Neural crest cell (in vitro differentiated cells): ENCODE data around the gene CNP. TPM values are rescaled to one million over a fixed set of nuclear protein-coding genes. Genes with fewer than 3 reads are reported as not detected.

ENCODE experiments used
- DNase-seq: peaks from one replicate; pipeline ENCODE4 v3.0.0; 2021; ENCODE audit warnings: low read depth, mixed read lengths, low spot score
- H3K27ac Mint-ChIP-seq: one replicate; pipeline ENCODE4 v1.8.0; 2021; ENCODE audit warnings: mild to moderate bottlenecking, mixed read lengths; ENCODE audit not compliant: unreplicated experiment
- H3K27me3 Mint-ChIP-seq: 2 replicates; pipeline ENCODE4 v1.8.0; 2021; ENCODE audit warnings: low read depth, mild to moderate bottlenecking, mixed read lengths
- H3K36me3 Mint-ChIP-seq: 2 replicates; pipeline ENCODE4 v1.8.0; 2021; ENCODE audit warnings: low read depth, mild to moderate bottlenecking, mixed read lengths
- H3K4me1 Mint-ChIP-seq: 2 replicates; pipeline ENCODE4 v1.8.0; 2021; ENCODE audit warnings: mixed read lengths
- H3K4me3 Mint-ChIP-seq: one replicate; pipeline ENCODE4 v1.8.0; 2021; ENCODE audit warnings: mild to moderate bottlenecking, mixed read lengths
- H3K9me3 Mint-ChIP-seq: 2 replicates; pipeline ENCODE4 v1.8.0; 2021; ENCODE audit warnings: mixed read lengths
- CTCF ChIP-seq: fragments of 200-600 bp; sonication (generic); conservative IDR thresholded peaks from 2 replicates; pipeline ENCODE4 v1.5.0; 2021; ENCODE audit warnings: antibody characterized with exemption, mild to moderate bottlenecking
- total RNA-seq: library from RNA; stranded (reverse); gene quantifications from 2 replicates; pipeline ENCODE4 v1.2.1, GENCODE V29; 2021

The CNP gene
- total RNA-seq, 1 donor from 2014 or later, result 213 TPM

GRCh38 chr17:41956522-41956921 is 10.1 kb upstream of the CNP start:
- H3K4me1 Mint-ChIP-seq, result peaks cover 28% of the 10 kb centered on the region
- DNase-seq, result no peak

GRCh38 chr17:41957031-41957868 is 9.3 kb upstream of the CNP start:
- H3K36me3 Mint-ChIP-seq, result no peaks in the 10 kb centered on the region
- no peaks in the 10 kb centered on the region for H3K27me3 Mint-ChIP-seq
- H3K27ac Mint-ChIP-seq, result peak overlapping the region; percentile 86
- no peak overlapping the region for H3K4me3 Mint-ChIP-seq
- TF ChIP-seq CTCF, result no peak
- no peak for DNase-seq
- no peaks in the 10 kb centered on the region for H3K9me3 Mint-ChIP-seq
- peaks cover 28% of the 10 kb centered on the region for H3K4me1 Mint-ChIP-seq

More at GRCh38 chr17:41956522-41956921, 10.1 kb upstream of the CNP start:
- TF ChIP-seq CTCF, result no peak
- H3K27ac Mint-ChIP-seq, result no peak overlapping the region
- H3K4me3 Mint-ChIP-seq, result no peak overlapping the region
- H3K36me3 Mint-ChIP-seq, result no peaks in the 10 kb centered on the region
- H3K27me3 Mint-ChIP-seq, result no peaks in the 10 kb centered on the region
- H3K9me3 Mint-ChIP-seq, result no peaks in the 10 kb centered on the region

GRCh38 chr17:41957869-41958439 is 8.6 kb upstream of the CNP start:
- H3K27me3 Mint-ChIP-seq, result no peaks in the 10 kb centered on the region
- H3K27ac Mint-ChIP-seq, result peak overlapping the region; percentile 27
- no peak for DNase-seq
- H3K36me3 Mint-ChIP-seq, result no peaks in the 10 kb centered on the region
- no peaks in the 10 kb centered on the region for H3K9me3 Mint-ChIP-seq
- H3K4me3 Mint-ChIP-seq, result no peak overlapping the region
- H3K4me1 Mint-ChIP-seq, result peaks cover 30% of the 10 kb centered on the region
- no peak for TF ChIP-seq CTCF

- no peak for DNase-seq
- H3K9me3 Mint-ChIP-seq, result no peaks in the 10 kb centered on the region
- no peaks in the 10 kb centered on the region for H3K27me3 Mint-ChIP-seq
- no peak overlapping the region for H3K27ac Mint-ChIP-seq
- TF ChIP-seq CTCF, result no peak
- H3K36me3 Mint-ChIP-seq, result no peaks in the 10 kb centered on the region
- H3K4me3 Mint-ChIP-seq, result no peak overlapping the region
- peaks cover 35% of the 10 kb centered on the region for H3K4me1 Mint-ChIP-seq
These were observed 7.6 kb upstream of the CNP start for GRCh38 chr17:41959030-41959335.

- Mint-ChIP-seq H3K4me3 (peak overlapping the region; percentile 11), H3K4me1 (peaks cover 35% of the 10 kb centered on the region), H3K27me3 (no peaks in the 10 kb centered on the region), H3K9me3 (no peaks in the 10 kb centered on the region), H3K36me3 (no peaks in the 10 kb centered on the region), H3K27ac (peak overlapping the region; percentile 57)
- peak; percentile 43 for DNase-seq
- TF ChIP-seq CTCF, result peak; percentile 53
These were observed 7.1 kb upstream of the CNP start for GRCh38 chr17:41959336-41960095.
